HEK293T (cell line): ENCODE data around the gene GRIK1.

Experiments used
- BHLHE40 ChIP-seq: fragments of 450-650 bp; IDR thresholded peaks from 2 replicates; pipeline ENCODE4 v1.6.1; 2016; ENCODE audit warnings: mild to moderate bottlenecking, moderate library complexity, borderline replicate concordance
- ELF4 ChIP-seq: fragments of 450-650 bp; IDR thresholded peaks from 2 replicates; pipeline ENCODE4 v1.6.1; 2017; ENCODE audit warnings: antibody characterized with exemption
- FOXA1 ChIP-seq: fragments of 450-650 bp; IDR thresholded peaks from 2 replicates; pipeline ENCODE4 v1.6.1; 2016; ENCODE audit warnings: mild to moderate bottlenecking
- FOXM1 ChIP-seq: fragments of 450-650 bp; IDR thresholded peaks from 2 replicates; pipeline ENCODE4 v1.6.1; 2017; ENCODE audit warnings: mild to moderate bottlenecking, borderline replicate concordance
- HDGF ChIP-seq: fragments of 450-650 bp; IDR thresholded peaks from 2 replicates; pipeline ENCODE4 v1.6.1; 2017; ENCODE audit warnings: antibody characterized with exemption, borderline replicate concordance
- PKNOX1 ChIP-seq: fragments of 450-650 bp; IDR thresholded peaks from 2 replicates; pipeline ENCODE4 v1.6.1; 2016
- SUZ12 ChIP-seq: fragments of 450-650 bp; IDR thresholded peaks from 2 replicates; pipeline ENCODE4 v1.6.1; 2016; ENCODE audit warnings: mild to moderate bottlenecking
- TARDBP ChIP-seq: fragments of 450-650 bp; IDR thresholded peaks from 2 replicates; pipeline ENCODE4 v1.6.1; 2016

GRCh38 chr21:29664615-29665014, 275.2 kb downstream of the GRIK1 start:
- TF ChIP-seq ELF4 = no peak
- TF ChIP-seq SUZ12 = no peak
- no peak for TF ChIP-seq TARDBP
- no peak for TF ChIP-seq BHLHE40
- no peak for TF ChIP-seq HDGF
- no peak for TF ChIP-seq PKNOX1
- TF ChIP-seq FOXM1 = no peak
- TF ChIP-seq FOXA1 = no peak
